CD4-positive, alpha-beta T cell treated with Interferon alpha-2 for 1 hour (primary cell): ENCODE measurements around the gene TNNI3K.

Experiments used
- DNase-seq, 2 donors: peaks; one replicate each; pipeline ENCODE4 v3.0.0-alpha.2; 2020 to 2022

TNNI3K gene

DNA sequence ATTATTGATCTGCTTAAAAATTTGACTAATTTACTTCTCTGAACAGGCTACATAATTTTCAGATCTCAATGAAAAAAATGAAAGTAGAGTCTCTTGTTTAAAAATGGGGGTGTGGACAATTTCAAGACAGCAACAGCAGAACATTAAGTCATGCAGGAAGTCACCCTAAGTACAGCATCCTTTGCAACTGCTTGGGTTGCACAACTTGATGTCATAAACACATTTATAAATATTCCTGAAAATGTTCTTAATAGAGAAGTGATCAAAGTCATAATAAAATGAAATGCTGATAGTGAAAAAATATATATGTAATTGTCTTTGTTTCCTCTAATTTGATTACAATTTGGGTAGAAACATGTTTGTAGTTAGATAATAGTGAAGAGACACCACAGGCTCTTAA is 79.3 kb downstream of the TNNI3K start:
- DNase-seq = no peak

DNA sequence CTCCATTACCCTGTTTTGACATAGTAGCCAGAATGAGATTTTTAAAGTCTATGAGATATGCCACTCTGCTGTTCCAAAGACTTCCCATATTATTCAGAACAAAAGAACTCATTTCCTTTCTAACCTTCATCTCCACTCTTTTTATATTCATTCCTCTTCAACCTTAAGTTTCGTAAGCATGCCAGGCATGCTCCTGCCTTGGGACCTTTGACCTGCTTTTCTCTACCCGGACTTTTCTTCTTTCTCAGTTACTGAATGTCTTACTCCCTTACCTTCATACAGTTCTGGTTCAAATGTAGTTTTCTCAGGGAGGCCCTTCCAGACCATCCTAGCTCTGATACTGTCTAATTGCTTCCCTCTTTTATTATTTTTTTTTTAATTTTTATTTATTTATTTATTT is 81.1 kb downstream of the TNNI3K start:
- no peak for DNase-seq

DNA sequence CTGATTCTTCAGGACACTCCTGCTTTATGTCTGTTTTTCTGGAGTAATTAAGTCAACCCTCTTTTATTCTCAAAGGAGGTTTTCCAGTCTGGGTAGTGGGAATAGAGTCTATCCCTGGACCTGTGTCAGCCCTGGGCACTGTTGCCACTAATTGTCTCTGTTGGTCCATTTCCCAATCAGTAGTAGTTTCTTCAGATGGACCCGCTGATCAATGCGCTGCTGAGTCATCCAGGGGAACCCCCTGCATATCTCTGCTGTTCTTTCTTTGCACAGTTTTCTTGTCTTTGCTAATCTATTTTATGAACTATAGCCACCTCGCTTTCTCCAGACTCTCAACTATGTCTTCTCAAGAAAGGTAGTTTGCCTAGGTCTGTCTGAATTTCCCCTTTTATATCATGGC is 82.5 kb downstream of the TNNI3K start:
- DNase-seq = no peak

DNA sequence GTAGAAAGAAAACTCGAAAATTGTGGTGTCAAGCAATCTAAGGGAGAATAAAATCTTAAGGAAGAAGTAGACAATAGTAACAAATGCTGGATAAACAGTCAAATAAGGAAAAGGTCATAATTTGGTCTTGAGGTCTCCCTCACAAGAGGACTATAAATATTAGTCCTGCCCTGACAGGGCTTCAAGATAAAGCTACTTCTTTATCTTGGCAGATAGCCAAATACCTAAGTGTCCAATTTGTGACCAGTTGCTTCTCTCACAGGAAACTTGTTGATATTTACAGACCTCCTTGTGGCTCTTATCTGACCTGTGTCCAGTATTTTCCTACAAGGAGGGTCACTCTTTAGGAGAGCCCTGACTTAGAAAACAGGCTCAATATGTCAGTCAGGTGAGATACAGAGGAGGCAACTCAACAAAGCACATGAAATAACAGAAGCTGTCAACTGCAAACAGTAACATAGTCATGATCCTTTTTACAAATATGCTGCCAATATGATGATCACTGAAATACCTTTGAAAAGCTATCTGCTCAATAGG is 88.8 kb downstream of the TNNI3K start:
- DNase-seq = no peak

DNA sequence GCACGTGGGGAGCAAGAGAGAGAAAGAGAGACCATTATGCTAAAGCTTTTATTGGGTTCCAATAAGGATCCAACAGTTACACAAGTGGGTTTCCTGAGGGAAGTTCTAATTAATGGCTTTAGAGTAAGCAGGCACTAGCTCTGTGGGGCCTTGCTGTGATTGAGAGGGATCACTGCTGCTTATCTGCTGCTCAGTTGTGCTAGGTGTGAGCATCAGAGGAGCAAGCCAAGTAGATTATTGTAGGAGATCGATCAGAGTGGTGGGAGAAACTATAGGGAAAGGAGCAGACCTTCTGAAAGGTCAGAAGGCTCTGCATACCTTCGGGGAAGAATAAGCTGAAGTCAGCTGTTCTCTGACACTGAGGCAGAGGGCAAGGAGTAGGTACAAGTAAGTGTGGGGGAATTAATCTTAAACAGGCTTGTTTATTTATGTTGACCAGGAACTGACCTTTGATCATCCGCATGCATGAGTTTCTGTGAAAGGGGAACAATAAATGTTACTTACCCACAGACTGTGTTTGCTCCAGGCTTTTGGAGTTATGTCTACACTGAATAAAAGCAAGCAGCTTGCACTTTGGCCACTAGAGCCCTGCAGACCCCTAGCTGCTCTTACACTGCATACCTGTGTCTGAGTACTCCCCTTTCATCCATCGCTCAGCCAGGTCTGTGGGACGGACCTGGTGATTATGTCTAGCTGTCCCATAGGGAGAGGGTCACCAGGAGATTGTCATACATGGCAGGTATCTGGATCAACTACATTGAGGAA is 89.7 kb downstream of the TNNI3K start:
- no peak for DNase-seq

DNA sequence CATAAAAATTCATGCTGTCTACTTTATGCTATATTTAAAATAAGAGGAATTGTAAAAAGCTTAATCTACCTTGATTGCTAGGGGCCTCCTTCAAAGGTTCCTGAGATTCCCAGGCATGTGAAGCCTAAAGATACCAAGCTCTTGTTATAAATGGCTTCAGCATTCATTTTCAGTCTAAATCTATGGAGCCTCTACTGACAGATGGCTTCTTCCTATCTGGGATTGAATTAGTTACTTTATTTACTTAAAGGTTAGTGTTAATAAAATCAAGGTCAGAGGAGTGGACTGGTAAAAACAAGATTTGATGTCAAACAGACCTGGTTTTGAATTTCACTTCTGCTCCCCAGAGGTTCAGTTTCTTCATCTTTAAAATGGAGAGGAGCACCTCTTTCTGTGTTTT is 93.7 kb downstream of the TNNI3K start:
- DNase-seq = no peak

DNA sequence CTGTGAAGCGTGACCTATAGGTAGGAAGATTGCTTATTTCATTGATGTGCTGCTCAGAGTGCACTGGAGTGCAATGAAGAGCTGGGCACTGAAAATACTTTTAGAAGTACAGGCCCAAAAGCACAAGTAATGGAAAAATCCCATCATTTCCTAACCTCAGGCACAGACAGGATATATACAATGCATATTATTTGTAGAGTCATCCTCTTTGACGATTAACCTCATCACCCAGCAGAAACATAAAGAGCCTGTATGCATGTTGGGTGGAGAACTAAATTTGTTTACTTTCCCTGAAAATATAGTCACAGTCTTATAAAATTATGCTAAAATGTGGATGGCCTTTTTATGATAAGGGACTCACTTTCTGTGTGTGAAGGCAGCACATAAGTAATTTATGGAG is 98.1 kb downstream of the TNNI3K start:
- no peak for DNase-seq

DNA sequence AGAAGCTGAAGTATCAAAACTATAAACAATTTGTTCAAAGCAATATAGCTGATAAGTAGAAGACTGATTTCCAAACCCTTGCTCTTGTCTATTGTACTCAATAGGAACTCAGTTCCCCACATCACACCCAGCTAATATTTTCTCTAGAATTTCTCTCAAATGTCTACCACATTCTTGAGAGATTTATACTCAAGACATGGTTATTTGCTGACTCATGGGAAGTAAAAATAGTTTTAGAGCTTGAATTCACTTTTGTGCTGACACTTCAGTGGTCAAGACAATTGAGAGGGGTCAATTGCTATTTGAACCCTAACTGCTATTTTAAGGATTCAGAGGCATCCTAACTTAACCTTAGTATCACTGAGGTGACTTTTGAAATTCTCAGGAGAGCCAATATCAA is 99.0 kb downstream of the TNNI3K start:
- DNase-seq = no peak

DNA sequence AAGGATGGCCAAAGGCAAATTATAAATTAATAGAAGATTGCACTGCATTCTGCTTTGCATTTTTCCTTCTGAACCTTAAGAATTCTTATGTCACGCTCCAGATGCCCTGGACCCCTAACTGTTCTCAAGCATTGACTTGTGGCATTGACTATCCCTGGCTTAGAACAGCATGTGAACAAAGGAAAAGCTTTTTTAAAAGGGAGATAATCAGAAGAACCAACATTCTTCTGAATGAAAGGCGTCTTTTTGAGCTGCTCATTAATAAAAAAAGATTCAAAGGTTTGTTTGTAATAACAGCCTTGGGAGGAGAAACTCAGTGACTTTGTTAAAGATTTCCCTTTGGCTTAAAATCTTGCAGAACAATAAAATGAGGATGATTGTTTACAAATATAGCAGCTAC is 105.5 kb downstream of the TNNI3K start:
- no peak for DNase-seq

DNA sequence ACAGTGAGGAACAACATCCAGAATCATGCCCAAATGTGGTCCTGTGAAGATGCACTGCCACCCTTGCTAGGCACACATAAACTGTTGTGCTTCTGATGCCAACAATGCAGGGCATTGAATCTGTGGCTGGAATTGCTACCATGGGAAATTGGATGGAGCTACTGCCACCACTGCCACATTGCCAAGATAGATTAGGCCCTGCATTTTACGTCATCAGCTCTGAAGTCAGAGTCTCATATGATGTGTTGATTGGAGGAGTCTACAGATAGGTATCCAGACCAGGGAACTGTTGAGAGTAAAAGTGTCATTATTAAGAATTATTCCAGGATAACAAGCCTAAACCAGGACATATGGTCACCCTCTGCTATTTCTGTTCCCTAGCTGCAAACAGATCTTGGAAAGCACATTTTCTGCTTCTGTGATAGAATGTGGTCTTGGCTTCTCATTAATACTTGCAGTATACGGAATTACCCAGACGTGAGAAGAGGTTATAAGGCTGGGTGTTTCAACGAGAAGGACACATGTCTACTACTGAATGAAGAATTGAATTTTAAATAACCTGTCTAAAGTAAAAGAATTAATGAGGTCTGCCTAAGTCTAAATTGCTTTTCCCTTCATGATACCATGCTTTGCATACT is 106.6 kb downstream of the TNNI3K start:
- DNase-seq = no peak

DNA sequence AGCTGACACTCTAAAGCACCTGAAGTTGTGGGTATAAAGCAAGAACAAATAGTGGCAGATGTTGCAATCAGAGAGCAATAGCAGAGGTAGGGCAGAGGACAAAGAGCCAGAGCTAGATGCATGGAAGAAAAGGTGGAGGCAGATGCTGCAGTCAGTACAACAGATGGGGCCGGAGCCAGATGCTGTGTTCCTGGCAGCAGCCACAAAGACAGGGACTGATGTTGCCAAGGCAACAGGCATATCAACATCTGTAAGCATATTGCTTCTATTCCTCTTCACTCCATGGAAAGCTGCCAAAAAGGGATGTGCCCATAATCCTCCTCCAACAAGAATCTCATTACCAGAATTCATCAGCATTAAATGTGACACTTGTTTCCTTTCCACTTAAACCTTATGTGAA is 108.0 kb downstream of the TNNI3K start:
- DNase-seq = no peak

DNA sequence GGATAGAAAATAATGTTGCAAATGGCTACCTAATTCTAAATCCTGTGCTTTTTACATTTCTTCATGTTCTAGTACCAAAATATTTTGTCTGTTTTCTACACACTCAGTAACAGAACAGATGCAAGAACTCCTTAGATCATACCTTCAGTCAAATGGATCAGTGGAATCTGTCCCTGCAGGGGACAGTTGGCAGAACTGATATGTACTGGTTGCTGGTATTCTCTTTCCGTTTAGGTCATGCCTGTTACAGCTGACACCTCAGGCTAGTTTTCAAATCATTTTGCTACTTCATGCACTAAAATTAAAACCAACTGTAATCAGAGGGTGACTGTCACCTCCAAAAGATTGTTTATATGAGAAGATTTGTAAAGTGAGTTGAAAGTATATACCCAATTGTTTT is 109.2 kb downstream of the TNNI3K start:
- DNase-seq = no peak

DNA sequence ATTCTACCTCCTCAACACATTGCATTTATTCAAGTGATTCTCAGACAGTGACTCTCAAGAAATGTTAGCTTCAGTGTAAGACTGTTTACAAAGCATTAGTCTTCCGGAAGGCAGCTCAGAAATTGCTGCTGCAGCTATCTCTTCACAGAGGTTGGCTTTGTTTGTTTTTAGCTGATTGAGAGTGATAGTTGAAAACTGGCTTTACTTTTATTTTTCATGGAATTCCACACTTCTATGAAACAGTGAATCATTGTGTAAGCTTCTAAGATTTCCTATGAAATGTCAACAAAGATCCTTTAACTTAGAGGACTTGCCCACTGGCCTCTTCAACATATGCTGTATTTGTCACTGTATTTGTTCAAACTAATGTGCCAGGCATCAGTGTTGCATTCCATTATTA is 121.3 kb downstream of the TNNI3K start:
- no peak for DNase-seq

DNA sequence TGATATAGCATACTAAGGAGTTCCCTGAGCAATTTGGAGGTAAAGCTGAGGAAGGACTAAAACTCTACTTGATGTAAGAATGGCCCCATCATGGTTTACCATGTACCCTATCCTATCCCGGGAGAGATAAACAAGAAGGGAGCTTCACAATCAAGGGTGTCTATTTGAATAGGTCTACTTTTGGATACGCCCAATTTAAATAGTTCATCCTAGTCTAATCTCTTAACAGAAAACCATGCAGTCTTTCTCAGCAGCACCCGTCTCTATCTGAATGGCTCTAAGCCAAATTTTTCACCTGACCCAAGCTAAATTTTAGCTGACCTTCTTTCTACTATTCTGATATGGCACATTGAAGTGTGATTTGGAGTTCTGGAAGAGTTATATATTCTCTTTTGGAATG is 122.0 kb downstream of the TNNI3K start:
- DNase-seq = no peak

DNA sequence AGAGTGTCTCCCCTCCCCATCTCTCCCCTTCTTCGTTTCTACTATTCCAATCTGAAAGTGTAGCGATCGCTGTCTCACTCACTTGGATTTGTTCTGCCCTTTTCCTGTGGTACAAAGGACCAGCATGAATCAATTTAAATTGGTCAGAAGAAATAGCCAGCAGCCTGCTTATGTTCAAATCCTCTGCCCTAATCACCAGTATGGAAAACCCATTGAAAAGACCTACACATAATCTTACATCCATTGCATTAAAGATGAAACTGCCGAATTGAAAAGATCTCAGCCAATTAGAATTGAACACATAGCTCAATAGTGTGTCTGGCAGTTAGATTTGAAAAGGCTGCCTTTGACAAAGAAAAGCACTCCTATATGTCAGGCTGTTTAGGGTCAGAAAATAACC is 122.6 kb downstream of the TNNI3K start:
- DNase-seq = no peak

DNA sequence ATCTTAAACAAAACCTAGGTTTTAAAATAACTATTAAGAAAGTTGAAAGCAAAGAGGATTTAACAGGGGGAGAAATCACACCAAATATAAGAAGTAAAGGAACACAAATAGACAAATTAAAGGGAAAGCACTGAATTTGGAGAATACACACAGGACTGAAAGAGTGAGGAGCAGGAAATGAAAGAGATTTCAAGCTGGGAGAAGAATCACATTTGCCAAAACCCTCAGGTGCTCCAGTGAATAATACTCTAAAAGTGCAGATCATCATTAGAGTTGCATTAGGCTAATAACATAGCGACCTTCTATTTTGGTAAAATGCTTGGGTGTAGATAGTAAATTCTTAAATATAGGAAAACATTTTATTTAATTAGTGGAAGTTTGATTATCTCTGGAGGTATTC is 127.5 kb downstream of the TNNI3K start:
- no peak for DNase-seq

DNA sequence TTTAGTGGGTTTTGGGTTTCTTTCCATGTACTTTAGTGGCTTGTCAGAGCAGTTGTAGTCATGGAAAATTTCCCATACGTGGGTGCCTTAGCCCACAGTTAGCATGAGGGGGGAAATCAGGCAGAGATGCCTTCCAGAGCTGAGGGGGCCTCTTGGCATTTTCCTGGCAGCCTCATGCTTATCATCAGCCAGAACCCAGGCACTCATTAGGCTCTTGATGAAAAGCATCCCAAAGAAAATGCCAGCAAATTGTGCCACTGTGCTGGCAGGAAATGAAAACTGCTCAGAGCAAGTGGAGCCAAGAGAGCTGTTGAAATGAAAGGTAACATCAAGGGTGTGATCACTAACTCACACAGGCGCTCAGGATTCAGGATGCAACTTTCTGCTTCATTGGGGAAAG is 128.0 kb downstream of the TNNI3K start:
- DNase-seq = no peak

DNA sequence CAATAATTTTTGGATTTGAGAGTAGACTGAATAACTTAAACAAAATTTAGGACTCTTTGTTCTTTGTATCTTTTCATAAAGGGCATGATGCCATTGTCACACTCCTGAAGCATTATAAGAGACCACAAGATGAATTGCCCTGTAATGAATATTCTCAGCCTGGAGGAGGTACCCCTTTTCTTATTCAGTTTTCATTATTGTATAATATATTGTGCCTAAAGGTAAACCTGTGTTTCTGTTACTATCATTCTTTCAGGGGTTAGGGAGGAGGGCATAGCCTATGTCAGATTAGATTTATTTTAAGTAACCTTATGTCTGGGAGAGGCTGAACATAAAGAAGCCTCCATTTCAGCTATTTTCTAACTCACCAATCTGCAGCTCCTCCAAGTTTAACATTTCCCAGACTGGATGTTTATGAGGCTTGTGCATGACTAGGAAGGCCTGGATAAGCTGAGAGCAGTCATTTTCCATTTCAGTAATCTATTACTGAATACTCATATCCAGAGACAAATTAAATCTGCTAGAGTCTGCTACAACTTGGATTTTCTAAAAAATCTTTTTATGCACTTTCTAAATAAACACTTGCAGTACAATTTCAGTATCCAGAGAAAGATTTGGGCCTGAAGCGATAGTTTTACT is 132.1 kb downstream of the TNNI3K start:
- no peak for DNase-seq

DNA sequence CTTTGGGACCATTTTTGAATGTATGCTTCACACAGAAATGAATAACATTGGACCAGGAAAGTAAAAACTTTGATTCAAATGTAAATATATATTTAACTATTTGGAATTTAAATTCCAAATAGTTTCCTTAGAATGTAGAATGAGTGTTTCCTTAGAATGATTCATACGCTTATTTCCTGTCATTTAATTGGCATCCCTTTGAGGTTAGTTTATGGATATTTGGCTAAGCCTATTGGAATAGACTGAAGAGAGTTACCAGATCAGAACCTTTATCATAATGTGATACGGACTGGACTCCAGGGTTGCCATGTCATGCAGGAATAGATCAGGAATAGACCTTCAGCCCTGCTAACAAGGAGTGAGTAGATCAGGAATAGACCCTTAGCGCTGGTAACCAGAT is 133.1 kb downstream of the TNNI3K start:
- DNase-seq = no peak

DNA sequence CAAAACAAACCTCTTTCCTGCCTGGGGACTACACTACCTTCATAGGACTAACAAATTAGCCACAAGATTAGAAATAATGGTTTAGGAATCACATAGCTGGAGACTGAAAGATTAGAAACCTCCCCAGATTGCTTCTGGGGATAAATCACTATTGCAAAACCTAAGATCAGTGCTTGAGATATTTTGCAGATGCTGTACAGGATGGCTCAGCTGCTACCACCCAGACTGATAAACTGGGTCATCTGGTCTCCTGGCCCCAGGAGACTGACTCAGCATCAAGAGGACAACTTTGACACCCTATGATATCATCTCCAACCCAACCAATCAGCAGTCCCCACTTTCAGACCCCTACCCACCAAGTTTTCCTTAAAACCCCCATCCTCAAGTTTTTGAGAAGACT is 140.2 kb downstream of the TNNI3K start:
- DNase-seq = no peak

DNA sequence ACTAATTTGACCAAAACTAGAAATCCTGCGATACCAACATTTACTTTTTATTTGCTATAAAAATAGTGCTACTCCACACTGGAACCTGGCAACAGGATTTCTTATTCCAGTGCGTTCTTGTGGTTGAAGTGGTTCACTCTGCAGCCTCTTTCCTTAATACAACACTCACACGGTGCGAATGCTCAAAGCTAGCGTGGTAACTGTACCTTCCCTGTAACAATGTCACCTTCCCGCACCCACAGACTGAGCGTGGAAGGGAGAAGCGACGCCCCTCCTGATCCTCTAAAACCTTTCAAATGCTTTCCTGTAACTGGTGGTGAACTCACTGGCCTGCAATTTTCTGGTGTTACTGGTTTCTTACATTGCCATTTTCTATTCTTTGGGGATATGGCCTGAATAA is 145.1 kb downstream of the TNNI3K start:
- DNase-seq = no peak

DNA sequence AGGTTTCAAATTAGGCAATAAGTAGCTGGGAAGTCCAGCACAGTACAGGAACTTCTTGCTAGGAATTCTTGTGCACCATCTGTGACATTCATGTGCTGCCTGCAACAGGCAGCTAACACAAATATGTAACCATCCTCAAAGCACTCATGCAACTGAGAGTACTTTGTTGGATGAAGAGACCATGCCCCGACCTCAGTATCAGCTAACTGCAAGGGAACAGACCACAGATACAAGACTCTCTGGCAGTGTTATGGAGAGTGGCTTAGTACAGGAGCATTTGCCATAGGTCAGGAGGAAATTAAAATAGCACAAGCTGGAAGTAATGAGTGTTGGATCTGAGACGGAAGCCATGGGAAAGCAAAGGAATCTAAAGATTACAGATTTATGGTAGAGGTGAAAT is 153.7 kb downstream of the TNNI3K start:
- DNase-seq = no peak

DNA sequence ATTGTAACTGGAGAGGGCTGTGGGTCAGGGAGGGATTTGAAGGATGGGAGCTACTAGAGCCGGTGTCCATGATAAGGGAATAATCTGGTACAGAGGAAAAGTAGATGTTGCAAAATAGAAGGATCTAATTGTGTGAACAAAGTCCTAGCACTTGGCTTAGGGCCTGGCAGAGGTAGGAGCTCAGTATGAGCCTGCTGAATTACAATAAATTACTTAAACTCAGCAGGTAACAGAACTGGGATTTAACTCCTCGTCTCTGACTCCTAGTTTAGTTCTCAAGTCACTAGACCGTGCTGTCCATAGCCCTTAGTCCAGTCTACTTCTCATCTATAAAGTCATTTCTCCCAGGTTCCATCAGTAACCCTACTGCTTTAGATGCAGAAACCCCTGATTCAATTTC is 157.0 kb downstream of the TNNI3K start:
- no peak for DNase-seq

DNA sequence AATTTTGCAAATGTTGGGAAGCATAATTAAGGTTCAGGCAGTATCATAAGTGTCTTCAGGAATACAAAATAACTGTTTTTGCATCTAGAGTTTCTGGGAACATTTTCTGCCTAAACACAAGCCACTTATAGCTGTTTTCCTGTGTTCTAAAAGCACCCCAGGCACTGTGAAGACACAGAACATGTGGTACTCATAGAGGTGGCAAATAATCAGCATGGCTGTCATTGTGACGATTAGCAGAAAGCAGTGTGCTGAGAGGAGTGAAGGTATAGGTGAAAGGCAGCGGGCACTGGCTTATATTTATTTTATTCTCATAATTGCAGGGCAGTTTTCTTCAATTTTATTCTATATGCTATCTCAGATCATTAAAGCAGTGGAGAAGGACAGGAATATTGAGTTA is 157.7 kb downstream of the TNNI3K start:
- no peak for DNase-seq
